H1 (cell line): Measurements from ENCODE around the gene SPDYA.

Experiments
- CTCF ChIP-seq, 3 experiments: IDR thresholded peaks; 1 replicate in 2 of 3; 2 replicates in 1 of 3; pipeline versions ENCODE4 v1.5.1 to v1.6.1; 2011; ENCODE audit warnings: low read length in 3 of 3, mild to moderate bottlenecking in 3 of 3, inconsistent platforms in 2 of 3, low read depth in 1 of 3, moderate library complexity in 1 of 3; ENCODE audit not compliant: insufficient read depth in 1 of 3; ENCODE audit errors: control extremely low read depth in 1 of 3
- EZH2 ChIP-seq: fragments of 200-600 bp; sonication (generic); IDR thresholded peaks from 2 replicates; pipeline ENCODE4 v1.7.1; 2012; ENCODE audit warnings: low read depth, mild to moderate bottlenecking, moderate library complexity, low read length, inconsistent platforms; ENCODE audit not compliant: severe bottlenecking
- POLR2A ChIP-seq, 2 experiments: IDR thresholded peaks; 1 replicate in 1 of 2; 2 replicates in 1 of 2; pipeline ENCODE4 v1.6.1; 2011; ENCODE audit warnings: low read depth in 2 of 2, low read length in 2 of 2, mild to moderate bottlenecking in 2 of 2; ENCODE audit errors: control extremely low read depth in 1 of 2
- USF2 ChIP-seq: IDR thresholded peaks from 2 replicates; pipeline ENCODE4 v1.6.1; 2011; ENCODE audit warnings: low read length, improper control_type of control experiment
- YY1 ChIP-seq: IDR thresholded peaks from 2 replicates; pipeline ENCODE4 v1.6.1; 2011; ENCODE audit warnings: low read depth, mild to moderate bottlenecking, low read length

DNA sequence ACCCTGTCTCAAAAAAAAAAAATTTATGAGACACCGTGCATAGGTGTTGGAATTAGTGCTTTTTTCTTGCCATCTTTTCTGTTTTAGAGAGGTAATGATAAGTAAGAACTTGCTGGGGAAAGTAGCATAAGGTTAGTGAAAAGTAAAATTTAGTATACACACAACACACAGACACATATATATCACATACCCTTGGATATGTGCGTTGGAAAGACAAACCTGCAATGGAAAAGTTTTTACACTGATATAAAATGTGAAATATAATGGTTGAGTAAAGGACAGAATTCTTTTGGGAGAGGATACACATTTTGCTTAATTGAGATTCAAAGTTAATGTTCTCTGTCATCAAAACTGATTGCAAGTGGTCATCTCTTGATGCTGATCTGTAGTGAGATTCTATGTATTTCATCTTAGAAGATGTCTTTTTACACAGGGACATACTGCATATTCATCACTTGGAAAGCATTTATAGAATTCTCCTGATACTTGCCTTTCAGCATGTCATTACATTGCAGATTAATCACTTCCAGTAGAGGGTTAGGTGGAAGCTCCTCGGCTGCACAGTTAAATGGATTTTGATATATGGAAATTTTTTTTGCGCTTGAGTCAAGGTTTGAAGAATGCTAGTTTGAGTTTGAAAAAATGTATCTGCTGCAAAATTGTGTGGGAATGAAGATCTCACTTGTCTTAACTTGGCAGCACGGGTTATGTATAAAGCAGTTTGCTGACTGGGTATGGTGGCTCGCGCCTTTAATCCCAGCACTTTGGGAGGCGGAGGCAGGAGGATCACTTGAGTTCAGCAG is 45.5 kb upstream of the SPDYA start:
- TF ChIP-seq POLR2A (IDR thresholded peaks at IDR 0.05; ENCODE audit: control extremely low read depth in 1 of 2, low read depth in 2 of 2, low read length in 2 of 2) (no peak), EZH2 (no peak), CTCF (IDR thresholded peaks at IDR 0.05; ENCODE audit: control extremely low read depth in 1 of 3, insufficient read depth in 1 of 3, low read depth in 1 of 3, low read length in 3 of 3) (no peak), USF2 (no peak), YY1 (no peak)
